ENCODE measurements around the gene GNAQ. TPM values are rescaled to one million over a fixed set of nuclear protein-coding genes. Genes with fewer than 3 reads are reported as not detected.
"Not testable (repeated sequence)": the region's sequence is repeated elsewhere in the genome, so short reads cannot be mapped to it uniquely, and the experiment has no call there.

Gene GNAQ
- total RNA-seq, 1 donor from 2014 or later, result 46.9 TPM

DNA sequence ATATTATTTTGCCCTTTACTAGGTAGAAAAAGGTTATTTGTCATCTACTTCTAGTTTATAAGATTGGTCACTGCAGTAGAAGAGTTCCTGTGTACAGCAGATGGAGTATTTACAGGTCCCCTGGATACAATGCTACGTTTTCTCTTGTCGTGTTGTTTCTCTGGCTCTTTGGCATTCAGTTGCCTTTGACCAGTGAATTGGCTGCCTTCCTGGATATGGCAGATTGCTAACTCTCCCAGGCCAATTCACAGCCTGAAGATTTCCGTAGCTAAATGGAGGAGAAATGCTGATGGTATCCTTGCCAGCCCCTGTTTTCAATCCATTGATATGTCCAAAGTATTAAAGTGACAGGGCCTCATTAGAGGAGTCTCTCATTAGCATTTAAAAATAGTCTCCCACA is 32.5 kb upstream of the GNAQ start:
- Mint-ChIP-seq H3K27me3 (ENCODE audit: low read depth) (peaks cover 15% of the 10 kb centered on the region), H3K4me1 (no peaks in the 10 kb centered on the region), H3K4me3 (no peak overlapping the region), H3K27ac (no peak overlapping the region), H3K9me3 (peaks cover 26% of the 10 kb centered on the region), H3K36me3 (no peaks in the 10 kb centered on the region)
- TF ChIP-seq, protein P1, sequence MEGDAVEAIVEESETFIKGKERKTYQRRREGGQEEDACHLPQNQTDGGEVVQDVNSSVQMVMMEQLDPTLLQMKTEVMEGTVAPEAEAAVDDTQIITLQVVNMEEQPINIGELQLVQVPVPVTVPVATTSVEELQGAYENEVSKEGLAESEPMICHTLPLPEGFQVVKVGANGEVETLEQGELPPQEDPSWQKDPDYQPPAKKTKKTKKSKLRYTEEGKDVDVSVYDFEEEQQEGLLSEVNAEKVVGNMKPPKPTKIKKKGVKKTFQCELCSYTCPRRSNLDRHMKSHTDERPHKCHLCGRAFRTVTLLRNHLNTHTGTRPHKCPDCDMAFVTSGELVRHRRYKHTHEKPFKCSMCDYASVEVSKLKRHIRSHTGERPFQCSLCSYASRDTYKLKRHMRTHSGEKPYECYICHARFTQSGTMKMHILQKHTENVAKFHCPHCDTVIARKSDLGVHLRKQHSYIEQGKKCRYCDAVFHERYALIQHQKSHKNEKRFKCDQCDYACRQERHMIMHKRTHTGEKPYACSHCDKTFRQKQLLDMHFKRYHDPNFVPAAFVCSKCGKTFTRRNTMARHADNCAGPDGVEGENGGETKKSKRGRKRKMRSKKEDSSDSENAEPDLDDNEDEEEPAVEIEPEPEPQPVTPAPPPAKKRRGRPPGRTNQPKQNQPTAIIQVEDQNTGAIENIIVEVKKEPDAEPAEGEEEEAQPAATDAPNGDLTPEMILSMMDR (IDR thresholded peaks at IDR 0.05; ENCODE audit: unreplicated experiment), result no peak
- no peak for DNase-seq (ENCODE audit: low spot score in 2 of 2, unreplicated experiment in 2 of 2)

DNA sequence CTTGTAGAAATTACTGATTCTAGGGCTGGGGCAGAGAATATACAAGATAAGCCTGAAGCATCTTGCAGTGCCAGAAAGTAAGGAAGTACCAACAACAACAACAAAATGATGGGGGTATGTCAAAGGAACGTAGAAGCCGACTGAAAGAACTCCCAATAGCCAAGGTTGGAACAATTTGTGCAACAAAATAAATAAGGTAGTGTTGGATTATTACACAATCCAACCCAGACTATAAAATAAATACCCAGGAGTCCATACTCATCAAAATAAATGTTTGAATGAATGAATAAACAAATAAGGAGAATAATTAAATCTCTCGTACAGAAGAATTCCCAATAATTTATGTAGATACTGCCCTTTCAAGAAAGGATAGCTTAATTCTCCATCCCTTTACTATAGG is 31.1 kb upstream of the GNAQ start:
- TF ChIP-seq, protein P1 (IDR thresholded peaks at IDR 0.05; ENCODE audit: unreplicated experiment), result no peak
- no peaks in the 10 kb centered on the region for H3K36me3 Mint-ChIP-seq
- H3K27ac Mint-ChIP-seq, result no peak overlapping the region
- no peak overlapping the region for H3K4me3 Mint-ChIP-seq
- peaks cover 15% of the 10 kb centered on the region for H3K27me3 Mint-ChIP-seq (ENCODE audit: low read depth)
- peaks cover 36% of the 10 kb centered on the region for H3K9me3 Mint-ChIP-seq
- DNase-seq (ENCODE audit: low spot score in 2 of 2, unreplicated experiment in 2 of 2), result no peak
- H3K4me1 Mint-ChIP-seq, result no peaks in the 10 kb centered on the region

DNA sequence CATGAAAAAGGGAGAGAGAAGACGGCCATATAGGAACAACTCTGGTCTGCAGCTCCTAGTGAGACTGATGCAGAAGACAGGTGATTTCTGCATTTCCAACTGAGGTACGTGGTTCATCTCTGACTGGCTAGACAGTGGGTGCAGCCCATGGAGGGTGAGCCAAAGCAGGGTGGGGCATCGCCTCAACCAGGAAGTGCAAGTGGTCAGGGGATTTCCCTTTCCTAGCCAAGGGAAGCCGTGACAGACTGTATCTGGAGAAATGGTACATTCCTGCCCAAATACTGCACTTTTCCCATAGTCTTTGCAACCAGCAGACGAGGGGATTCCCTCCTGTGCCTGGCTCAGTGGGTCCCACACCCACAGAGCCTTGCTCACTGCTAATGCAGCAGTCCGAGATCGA is 22.6 kb upstream of the GNAQ start:
- peaks cover 46% of the 10 kb centered on the region for H3K27me3 Mint-ChIP-seq (ENCODE audit: low read depth)
- not testable (repeated sequence) for H3K36me3 Mint-ChIP-seq; H3K27ac Mint-ChIP-seq; DNase-seq (ENCODE audit: low spot score in 2 of 2, unreplicated experiment in 2 of 2); H3K4me3 Mint-ChIP-seq; H3K4me1 Mint-ChIP-seq
- peaks cover 20% of the 10 kb centered on the region for H3K9me3 Mint-ChIP-seq

DNA sequence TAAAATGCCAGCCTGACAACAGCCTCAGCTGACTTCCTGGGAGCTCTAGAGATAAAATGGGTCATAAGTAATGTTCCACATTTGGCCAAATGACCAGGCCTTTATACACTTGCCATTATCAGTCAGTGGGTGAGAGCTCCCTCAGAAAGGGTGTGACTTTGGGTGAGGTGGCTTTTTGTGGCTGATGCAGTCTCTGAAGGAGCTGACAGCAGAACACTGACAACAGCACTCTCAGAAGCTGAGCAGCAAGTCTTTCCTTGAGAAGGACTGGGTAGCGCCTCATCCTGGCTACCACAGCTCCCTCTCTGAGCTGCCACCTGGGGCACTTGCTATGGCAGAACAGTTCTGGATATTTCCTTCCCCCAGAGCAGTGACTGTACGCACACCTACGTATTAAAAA is 22.0 kb upstream of the GNAQ start:
- DNase-seq (ENCODE audit: low spot score in 2 of 2, unreplicated experiment in 2 of 2), result no peak
- Mint-ChIP-seq H3K27ac (no peak overlapping the region), H3K9me3 (peaks cover 15% of the 10 kb centered on the region), H3K36me3 (no peaks in the 10 kb centered on the region), H3K27me3 (ENCODE audit: low read depth) (peaks cover 52% of the 10 kb centered on the region), H3K4me3 (no peak overlapping the region), H3K4me1 (no peaks in the 10 kb centered on the region)
- TF ChIP-seq, protein P1 (IDR thresholded peaks at IDR 0.05; ENCODE audit: unreplicated experiment), result no peak

DNA sequence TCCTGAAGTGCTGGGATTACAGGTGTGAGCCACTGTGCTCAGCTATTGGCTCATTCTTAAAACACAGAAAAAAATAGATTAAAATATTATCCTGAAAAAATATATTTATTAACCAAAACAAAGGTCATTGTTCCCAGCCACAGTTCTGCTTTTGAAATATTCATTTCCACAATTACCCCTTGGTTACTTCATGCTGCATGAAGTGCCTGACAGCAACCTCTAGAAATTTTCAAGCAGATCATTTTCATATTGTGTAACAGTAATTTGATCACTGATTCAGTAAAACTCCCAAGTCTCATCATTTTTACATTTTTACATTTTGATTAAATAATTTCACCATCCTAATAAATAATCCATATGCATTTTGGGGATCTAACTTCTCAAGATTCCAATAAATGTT is 18.8 kb upstream of the GNAQ start:
- Mint-ChIP-seq H3K27ac (no peak overlapping the region), H3K27me3 (ENCODE audit: low read depth) (peaks cover 32% of the 10 kb centered on the region), H3K4me1 (no peaks in the 10 kb centered on the region), H3K9me3 (peaks cover 2% of the 10 kb centered on the region), H3K4me3 (no peak overlapping the region), H3K36me3 (no peaks in the 10 kb centered on the region)
- TF ChIP-seq, protein P1 (IDR thresholded peaks at IDR 0.05; ENCODE audit: unreplicated experiment), result no peak
- no peak for DNase-seq (ENCODE audit: low spot score in 2 of 2, unreplicated experiment in 2 of 2)

DNA sequence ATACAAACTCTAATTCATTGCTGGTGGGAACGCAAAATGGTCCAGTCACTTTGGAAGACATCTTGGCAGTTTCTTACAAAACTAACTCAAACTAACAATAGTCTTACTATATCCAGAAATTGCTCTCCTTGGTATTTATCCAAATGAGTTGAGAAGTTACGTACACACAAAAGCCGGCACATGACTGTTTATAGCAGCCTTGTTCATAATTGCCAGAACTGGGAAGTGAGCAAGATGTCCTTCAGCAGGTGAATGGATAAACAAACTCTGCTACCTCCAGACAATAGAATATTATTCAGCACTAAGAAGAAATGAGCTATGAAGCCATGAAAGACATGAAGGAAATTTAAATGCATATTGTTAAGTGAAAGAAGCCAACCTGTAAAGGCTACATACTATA is 17.9 kb upstream of the GNAQ start:
- Mint-ChIP-seq H3K4me1 (no peaks in the 10 kb centered on the region), H3K27ac (no peak overlapping the region), H3K9me3 (no peaks in the 10 kb centered on the region), H3K4me3 (no peak overlapping the region), H3K36me3 (no peaks in the 10 kb centered on the region), H3K27me3 (ENCODE audit: low read depth) (peaks cover 31% of the 10 kb centered on the region)
- TF ChIP-seq, protein P1 (IDR thresholded peaks at IDR 0.05; ENCODE audit: unreplicated experiment), result no peak
- DNase-seq (ENCODE audit: low spot score in 2 of 2, unreplicated experiment in 2 of 2), result no peak
